ENCODE data around the gene TWNK. TPM values are rescaled to one million over a fixed set of nuclear protein-coding genes. Genes with fewer than 3 reads are reported as not detected.
A peak's percentile ranks its signal among the peaks of the same experiment; 100 is the strongest.

Gene TWNK
- polyA plus RNA-seq, 2 of the 4 experiments (the other 2 are of a cell fraction) = 21.1 to 34.7 TPM

- Histone ChIP-seq H3K27ac (peak overlapping the region in 1 of 2 experiments; percentile 76; a peak in 1 of 6 replicates), H3K4me3 (no peak overlapping the region), H3K9me3 (no peaks in the 10 kb centered on the region), H3K4me2 (peak overlapping the region; percentile 55), H3K4me1 (peaks cover 14% of the 10 kb centered on the region)
- FAIRE-seq (no peak), DNase-seq (ENCODE audit: low read depth in 1 of 2, low spot score in 1 of 2) (no peak), ATAC-seq (no peak)
- WGBS (ENCODE audit: missing lambda C conversion rate) = 59% methylated on average over 2 of the region's 2 CpGs
- no peak for TF ChIP-seq TFCP2L1 (CRISPR knock-in tag; IDR thresholded peaks at IDR 0.05)
- TF ChIP-seq FOXS1 (CRISPR knock-in tag; IDR thresholded peaks at IDR 0.05) = no peak
- no peak for TF ChIP-seq REST (IDR thresholded peaks at IDR 0.05)
- TF ChIP-seq ELK1 (IDR thresholded peaks at IDR 0.05; ENCODE audit: low read depth, low read length) = no peak
- TF ChIP-seq MAFK (IDR thresholded peaks at IDR 0.05; ENCODE audit: partially characterized antibody) = no peak
- no peak for TF ChIP-seq CEBPB (IDR thresholded peaks at IDR 0.05)
- TF ChIP-seq CHD4 (IDR thresholded peaks at IDR 0.05; ENCODE audit: borderline replicate concordance) = no peak
- TF ChIP-seq, protein P1, sequence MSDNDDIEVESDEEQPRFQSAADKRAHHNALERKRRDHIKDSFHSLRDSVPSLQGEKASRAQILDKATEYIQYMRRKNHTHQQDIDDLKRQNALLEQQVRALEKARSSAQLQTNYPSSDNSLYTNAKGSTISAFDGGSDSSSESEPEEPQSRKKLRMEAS (IDR thresholded peaks at IDR 0.05) = no peak
- TF ChIP-seq, protein P2, sequence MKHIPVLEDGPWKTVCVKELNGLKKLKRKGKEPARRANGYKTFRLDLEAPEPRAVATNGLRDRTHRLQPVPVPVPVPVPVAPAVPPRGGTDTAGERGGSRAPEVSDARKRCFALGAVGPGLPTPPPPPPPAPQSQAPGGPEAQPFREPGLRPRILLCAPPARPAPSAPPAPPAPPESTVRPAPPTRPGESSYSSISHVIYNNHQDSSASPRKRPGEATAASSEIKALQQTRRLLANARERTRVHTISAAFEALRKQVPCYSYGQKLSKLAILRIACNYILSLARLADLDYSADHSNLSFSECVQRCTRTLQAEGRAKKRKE (CRISPR knock-in tag; IDR thresholded peaks at IDR 0.05; ENCODE audit: low read depth) = no peak
- TF ChIP-seq NPAS2 (CRISPR knock-in tag; IDR thresholded peaks at IDR 0.05; ENCODE audit: borderline replicate concordance) = no peak
- no peak for TF ChIP-seq PBX3 (IDR thresholded peaks at IDR 0.05)
- CTCF ChIA-PET = interaction anchor here (0.6 to 59.3 kb wide), 9 partner anchors 9 to 144 kb away, joined by 3 to 2364 read pairs (median 5); partner anchors contain the start of genes KAZALD1, LZTS2, MRPL43 and PDZD7
- POLR2A ChIA-PET = interaction anchor here (0.6 to 1.0 kb wide), 3 partner anchors 12 to 27 kb away, joined by 3 to 15 read pairs (median 4); partner anchors contain the start of genes PDZD7 and SFXN3
Measured at GRCh38 chr10:101019440-101019703, 32.0 kb downstream of the TWNK start.

DNA sequence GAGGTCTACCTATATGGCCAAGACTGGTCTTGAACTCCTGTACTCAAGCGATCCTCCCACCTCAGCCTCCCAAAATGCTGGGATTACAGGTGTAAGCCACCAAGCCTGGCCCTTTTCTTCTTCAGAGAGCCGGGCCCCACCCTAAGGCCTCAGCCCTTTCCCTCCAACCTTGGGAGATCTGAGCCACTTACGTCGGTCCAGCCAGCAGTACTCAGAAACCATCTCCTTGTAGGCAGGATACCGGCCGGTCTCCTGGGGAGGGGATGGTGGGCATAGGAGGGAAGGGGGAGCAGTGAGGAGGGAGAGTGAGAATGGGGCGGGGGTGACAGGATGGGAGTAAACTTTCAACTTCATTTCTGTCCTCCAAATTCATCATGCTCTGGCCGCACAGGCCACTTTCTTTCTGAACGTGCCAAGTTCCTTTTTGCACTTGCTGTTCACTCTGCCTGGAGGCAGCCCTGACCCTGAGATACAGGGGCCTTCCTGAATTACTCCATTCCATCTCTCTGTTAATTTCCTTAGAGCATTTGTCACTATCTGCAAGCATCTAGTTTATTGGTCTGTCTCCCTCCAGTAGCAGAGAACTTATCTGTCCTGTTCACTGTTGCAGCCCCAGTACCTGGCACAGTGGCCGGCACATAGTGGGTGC lies 33.2 kb downstream of the TWNK start:
- ChIA-PET POLR2A (no interaction called here), CTCF (interaction anchor here (7.2 to 59.3 kb wide), 4 partner anchors 13 to 56 kb away, joined by 145 to 2364 read pairs (median 490); partner anchors contain the start of genes KAZALD1, LZTS2, MRPL43 and PDZD7)
- no peak for DNase-seq (ENCODE audit: low read depth in 1 of 2, low spot score in 1 of 2)
- 80% methylated on average over 10 of the region's 10 CpGs for WGBS (ENCODE audit: missing lambda C conversion rate)
- H3K9me3 ChIP-seq = no peaks in the 10 kb centered on the region
- H3K4me1 ChIP-seq = peaks cover 4% of the 10 kb centered on the region; the same call in 1 of the 3 replicates
- FAIRE-seq = no peak
- no peak overlapping the region for H3K4me2 ChIP-seq
- no peak for ATAC-seq
- H3K27ac ChIP-seq = no peak overlapping the region
- H3K4me3 ChIP-seq = no peak overlapping the region
- no peak for TF ChIP-seq ZFP36 (IDR thresholded peaks at IDR 0.05; ENCODE audit: borderline replicate concordance, partially characterized antibody)
- TF ChIP-seq HOXA7 (CRISPR knock-in tag; IDR thresholded peaks at IDR 0.05) = no peak
- TF ChIP-seq FOSB (CRISPR knock-in tag; IDR thresholded peaks at IDR 0.05) = no peak
- TF ChIP-seq, protein P2 (CRISPR knock-in tag; IDR thresholded peaks at IDR 0.05; ENCODE audit: low read depth) = no peak
- no peak for TF ChIP-seq HEYL (CRISPR knock-in tag; IDR thresholded peaks at IDR 0.05)
- no peak for TF ChIP-seq CBX8 (IDR thresholded peaks at IDR 0.05)
- TF ChIP-seq CHD2 (IDR thresholded peaks at IDR 0.05; ENCODE audit: low read length, partially characterized antibody) = no peak
- no peak for TF ChIP-seq HMGXB4 (CRISPR knock-in tag; IDR thresholded peaks at IDR 0.05; ENCODE audit: borderline replicate concordance)

Data from A549 (cell line).